ENCODE data around the gene KIF16B. TPM values are rescaled to one million over a fixed set of nuclear protein-coding genes. Genes with fewer than 3 reads are reported as not detected.

Gene KIF16B
- total RNA-seq (10 to 100 TPM; 16.5 to 20.4 (median 18.4) TPM), polyA plus RNA-seq (11.4 TPM)
- long read RNA-seq, donor 1, full-length matches to known transcripts, result 1 of 78 reads
- long read RNA-seq, donor 1, partial matches to known transcripts, result 69 of 78 reads
- long read RNA-seq, donor 1, other reads (novel, unspliced or antisense), result 8 of 78 reads
- long read RNA-seq, donor 2, partial matches to known transcripts, result 8 of 16 reads
- long read RNA-seq, donor 2, other reads (novel, unspliced or antisense), result 8 of 16 reads
- long read RNA-seq, donor 3, partial matches to known transcripts, result 74 of 90 reads
- long read RNA-seq, donor 3, other reads (novel, unspliced or antisense), result 16 of 90 reads
- long read RNA-seq, donor 4, full-length matches to known transcripts, result 2 of 13 reads
- long read RNA-seq, donor 4, partial matches to known transcripts, result 1 of 13 reads
- long read RNA-seq, donor 4, other reads (novel, unspliced or antisense), result 10 of 13 reads

- peak; percentile 97 for ATAC-seq
- WGBS, result 10% methylated on average over 65 of the region's 65 CpGs
- Histone ChIP-seq H3K4me3 (ENCODE audit: low read length) (peak within 1 kb of the TSS; percentile 91), H3K4me1 (ENCODE audit: control insufficient read depth, insufficient read depth, low read length) (peaks cover 6% of the 10 kb centered on the region), H3K9me3 (ENCODE audit: control insufficient read depth, low read length) (no peaks in the 10 kb centered on the region), H3K27me3 (ENCODE audit: control insufficient read depth, insufficient read depth) (no peaks in the 10 kb centered on the region), H3K27ac (ENCODE audit: low read length) (peak within 1 kb of the TSS; percentile 21)
- DNase-seq, result peak; percentile 92 to 97 (median 97)
- intact Hi-C loops (cut with DNase I), result no loop called here
Observed at GRCh38 chr20:16573001-16573965, at the start of gene KIF16B. TSS of gene KIF16B (minus strand) at chr20:16573448. CDS start at chr20:16573275, 173 bp downstream.

GRCh38 chr20:16622501-16622900, 49.3 kb upstream of the KIF16B start:
- no peak for ATAC-seq
- no peak for DNase-seq
- H3K27ac ChIP-seq (ENCODE audit: low read length), result no peak overlapping the region
- H3K27me3 ChIP-seq (ENCODE audit: control insufficient read depth, insufficient read depth), result no peaks in the 10 kb centered on the region
- no peaks in the 10 kb centered on the region for H3K9me3 ChIP-seq (ENCODE audit: control insufficient read depth, low read length)
- H3K4me3 ChIP-seq (ENCODE audit: low read length), result no peak overlapping the region
- intact Hi-C loops (cut with DNase I), result no loop called here
- no peaks in the 10 kb centered on the region for H3K4me1 ChIP-seq (ENCODE audit: control insufficient read depth, insufficient read depth, low read length)

GRCh38 chr20:16621435-16622141, 48.3 kb upstream of the KIF16B start:
- WGBS, result 73% methylated on average over 7 of the region's 7 CpGs
- Histone ChIP-seq H3K4me1 (ENCODE audit: control insufficient read depth, insufficient read depth, low read length) (no peaks in the 10 kb centered on the region), H3K27me3 (ENCODE audit: control insufficient read depth, insufficient read depth) (no peaks in the 10 kb centered on the region), H3K4me3 (ENCODE audit: low read length) (no peak overlapping the region), H3K9me3 (ENCODE audit: control insufficient read depth, low read length) (no peaks in the 10 kb centered on the region), H3K27ac (ENCODE audit: low read length) (no peak overlapping the region)
- no peak for ATAC-seq
- intact Hi-C loops (cut with DNase I), result no loop called here
- no peak for DNase-seq

GRCh38 chr20:16620961-16621360, 47.7 kb upstream of the KIF16B start:
- intact Hi-C loops (cut with DNase I), result no loop called here
- Histone ChIP-seq H3K27me3 (ENCODE audit: control insufficient read depth, insufficient read depth) (no peaks in the 10 kb centered on the region), H3K9me3 (ENCODE audit: control insufficient read depth, low read length) (no peaks in the 10 kb centered on the region), H3K27ac (ENCODE audit: low read length) (no peak overlapping the region), H3K4me3 (ENCODE audit: low read length) (no peak overlapping the region), H3K4me1 (ENCODE audit: control insufficient read depth, insufficient read depth, low read length) (no peaks in the 10 kb centered on the region)
- no peak for ATAC-seq
- no peak for DNase-seq
- WGBS, result 77% methylated on average over 5 of the region's 5 CpGs

GRCh38 chr20:16619953-16620352, 46.7 kb upstream of the KIF16B start:
- intact Hi-C loops (cut with DNase I), result no loop called here
- WGBS, result 93% methylated on average over 1 of the region's 1 CpG
- no peaks in the 10 kb centered on the region for H3K4me1 ChIP-seq (ENCODE audit: control insufficient read depth, insufficient read depth, low read length)
- no peak overlapping the region for H3K27ac ChIP-seq (ENCODE audit: low read length)
- no peaks in the 10 kb centered on the region for H3K9me3 ChIP-seq (ENCODE audit: control insufficient read depth, low read length)
- DNase-seq (no peak), ATAC-seq (no peak)
- H3K27me3 ChIP-seq (ENCODE audit: control insufficient read depth, insufficient read depth), result no peaks in the 10 kb centered on the region
- no peak overlapping the region for H3K4me3 ChIP-seq (ENCODE audit: low read length)

GRCh38 chr20:16617056-16617455, 43.8 kb upstream of the KIF16B start:
- no peak for DNase-seq
- intact Hi-C loops (cut with DNase I), result no loop called here
- Histone ChIP-seq H3K27me3 (ENCODE audit: control insufficient read depth, insufficient read depth) (no peaks in the 10 kb centered on the region), H3K4me1 (ENCODE audit: control insufficient read depth, insufficient read depth, low read length) (no peaks in the 10 kb centered on the region), H3K9me3 (ENCODE audit: control insufficient read depth, low read length) (no peaks in the 10 kb centered on the region), H3K27ac (ENCODE audit: low read length) (no peak overlapping the region), H3K4me3 (ENCODE audit: low read length) (no peak overlapping the region)
- ATAC-seq, result no peak
- WGBS, result 99% methylated on average over 2 of the region's 2 CpGs

GRCh38 chr20:16616317-16616716, 43.1 kb upstream of the KIF16B start:
- H3K4me3 ChIP-seq (ENCODE audit: low read length), result no peak overlapping the region
- H3K4me1 ChIP-seq (ENCODE audit: control insufficient read depth, insufficient read depth, low read length), result no peaks in the 10 kb centered on the region
- DNase-seq, result no peak
- WGBS, result 81% methylated on average over 2 of the region's 2 CpGs
- H3K27ac ChIP-seq (ENCODE audit: low read length), result no peak overlapping the region
- H3K27me3 ChIP-seq (ENCODE audit: control insufficient read depth, insufficient read depth), result no peaks in the 10 kb centered on the region
- intact Hi-C loops (cut with DNase I), result no loop called here
- no peak for ATAC-seq
- H3K9me3 ChIP-seq (ENCODE audit: control insufficient read depth, low read length), result no peaks in the 10 kb centered on the region

- WGBS, result 34% methylated on average over 7 of the region's 7 CpGs
- peak in 2 of 3 donors; percentile 40 to 65 for DNase-seq
- H3K27ac ChIP-seq (ENCODE audit: low read length), result no peak overlapping the region
Observed at GRCh38 chr20:16615199-16615598, 42.0 kb upstream of the KIF16B start.

GRCh38 chr20:16613954-16614353, 40.7 kb upstream of the KIF16B start:
- ATAC-seq, result no peak
- intact Hi-C loops (cut with DNase I), result no loop called here

More at GRCh38 chr20:16615199-16615598, 42.0 kb upstream of the KIF16B start:
- Histone ChIP-seq H3K4me1 (ENCODE audit: control insufficient read depth, insufficient read depth, low read length) (no peaks in the 10 kb centered on the region), H3K4me3 (ENCODE audit: low read length) (no peak overlapping the region), H3K27me3 (ENCODE audit: control insufficient read depth, insufficient read depth) (no peaks in the 10 kb centered on the region), H3K9me3 (ENCODE audit: control insufficient read depth, low read length) (no peaks in the 10 kb centered on the region)
- peak; percentile 90 to 95 for ATAC-seq
- intact Hi-C loops (cut with DNase I), result no loop called here

GRCh38 chr20:16612706-16613105, 39.5 kb upstream of the KIF16B start:
- ATAC-seq, result no peak
- 36% methylated on average over 2 of the region's 2 CpGs for WGBS

More at GRCh38 chr20:16613954-16614353, 40.7 kb upstream of the KIF16B start:
- WGBS, result 49% methylated on average over 6 of the region's 6 CpGs
- DNase-seq, result no peak
- Histone ChIP-seq H3K4me1 (ENCODE audit: control insufficient read depth, insufficient read depth, low read length) (no peaks in the 10 kb centered on the region), H3K4me3 (ENCODE audit: low read length) (no peak overlapping the region), H3K9me3 (ENCODE audit: control insufficient read depth, low read length) (no peaks in the 10 kb centered on the region), H3K27me3 (ENCODE audit: control insufficient read depth, insufficient read depth) (no peaks in the 10 kb centered on the region), H3K27ac (ENCODE audit: low read length) (no peak overlapping the region)

More at GRCh38 chr20:16612706-16613105, 39.5 kb upstream of the KIF16B start:
- no peak overlapping the region for H3K27ac ChIP-seq (ENCODE audit: low read length)
- peaks cover 2% of the 10 kb centered on the region for H3K4me1 ChIP-seq (ENCODE audit: control insufficient read depth, insufficient read depth, low read length)
- no peak overlapping the region for H3K4me3 ChIP-seq (ENCODE audit: low read length)
- H3K9me3 ChIP-seq (ENCODE audit: control insufficient read depth, low read length), result no peaks in the 10 kb centered on the region
- DNase-seq, result peak in 1 of 3 donors; percentile 40
- no peaks in the 10 kb centered on the region for H3K27me3 ChIP-seq (ENCODE audit: control insufficient read depth, insufficient read depth)
- intact Hi-C loops (cut with DNase I), result no loop called here

Measured in right cardiac atrium (tissue), 5 donors.